K562 (cell line): ENCODE data around the gene PSMC3IP. TPM values are rescaled to one million over a fixed set of nuclear protein-coding genes. Genes with fewer than 3 reads are reported as not detected.
A peak's percentile ranks its signal among the peaks of the same experiment; 100 is the strongest.

Experiments used
- ARNT ChIP-seq, 2 experiments: fragments of 450-650 bp; IDR thresholded peaks; 2 replicates each; pipeline ENCODE4 v1.6.1; 2016; ENCODE audit warnings: mild to moderate bottlenecking in 1 of 2
- COPS2 ChIP-seq: fragments of 450-650 bp; conservative IDR thresholded peaks from 2 replicates; pipeline ENCODE4 v1.6.1; 2016; ENCODE audit warnings: mild to moderate bottlenecking, moderate library complexity
- ELF1 ChIP-seq: fragments of 200-800 bp; sonication (Bioruptor generic); IDR thresholded peaks from 2 replicates; pipeline ENCODE4 v1.6.1; 2016; ENCODE audit warnings: missing genetic modification characterization, missing compliant biosample characterization
- EP400 ChIP-seq: fragments of 450-650 bp; IDR thresholded peaks from 2 replicates; pipeline ENCODE4 v1.6.1; 2017; ENCODE audit warnings: antibody characterized with exemption, mild to moderate bottlenecking, moderate library complexity
- HLTF ChIP-seq: fragments of 450-650 bp; IDR thresholded peaks from 2 replicates; pipeline ENCODE4 v1.6.1; 2016
- NR2F6 ChIP-seq: fragments of 450-650 bp; formaldehyde crosslinking; IDR thresholded peaks from 2 replicates; pipeline ENCODE4 v1.4.0; 2020; ENCODE audit warnings: mild to moderate bottlenecking
- PTRF ChIP-seq: fragments of 450-650 bp; IDR thresholded peaks from 2 replicates; pipeline ENCODE4 v1.6.1; 2016; ENCODE audit warnings: mild to moderate bottlenecking, missing genetic modification characterization, missing compliant biosample characterization
- RFX5 ChIP-seq: IDR thresholded peaks from 2 replicates; pipeline ENCODE4 v1.6.1; 2011; ENCODE audit warnings: low read depth, mild to moderate bottlenecking, improper control_type of control experiment, low read length
- SREBF1 ChIP-seq: fragments of 150-350 bp; IDR thresholded peaks from 2 replicates; pipeline ENCODE4 v1.6.1; 2014; ENCODE audit warnings: antibody characterized with exemption, low read depth, low read length, borderline replicate concordance
- TSC22D4 ChIP-seq: fragments of 450-650 bp; IDR thresholded peaks from 2 replicates; pipeline ENCODE4 v1.6.1; 2016; ENCODE audit warnings: missing genetic modification characterization, missing biosample characterization, control low read depth
- ZKSCAN1 ChIP-seq: fragments of 150-350 bp; IDR thresholded peaks from 2 replicates; pipeline ENCODE4 v1.6.1; 2016; ENCODE audit warnings: low read depth, low read length
- ZNF184 ChIP-seq: sonication (generic); formaldehyde crosslinking; IDR thresholded peaks from 2 replicates; pipeline ENCODE4 v1.5.0; 2020; ENCODE audit warnings: missing genetic modification reagents
- ZNF76 ChIP-seq: fragments of 250-450 bp; sonication (Bioruptor Pico); IDR thresholded peaks from 2 replicates; pipeline ENCODE4 v1.4.0; 2020; ENCODE audit warnings: mild to moderate bottlenecking, moderate library complexity, borderline replicate concordance
- polyA plus RNA-seq, 8 experiments: library from polyadenylated mRNA; depleted of rRNA in 4 of 8; stranded (reverse) in 5 of 8; unstranded in 3 of 8; fragments of >200 nt; fragmentation: Nextera tagmentation in 2 of 8; fragmentation: Illumina TruSeq in 1 of 8; extraction: Ambion mirVana in 2 of 8; extraction: Trizol in 1 of 8; gene quantifications; 2 replicates each; pipeline versions ENCODE4 v1.2.1 to v1.2.3, GENCODE V29; 2011 to 2014; ENCODE audit warnings: inconsistent platforms in 1 of 8, missing spikeins in 1 of 8
- total RNA-seq, 7 experiments: library from RNA; depleted of rRNA in 6 of 7; stranded (reverse); fragments of >200 nt in 6 of 7; fragmentation: Illumina TruSeq in 2 of 7; extraction: Trizol in 2 of 7; gene quantifications; 2 replicates each; pipeline versions ENCODE4 v1.2.1 to v1.2.3, GENCODE V29; 2011 to 2021; ENCODE audit warnings: low replicate concordance in 1 of 7
- TF ChIP-seq, protein P1 (sequence below): fragments of 450-650 bp; formaldehyde crosslinking; IDR thresholded peaks from 2 replicates; pipeline ENCODE4 v1.4.0; 2020; ENCODE audit warnings: mild to moderate bottlenecking
- TF ChIP-seq, protein P2 (sequence below): fragments of 250-450 bp; sonication (Bioruptor Pico); IDR thresholded peaks from 2 replicates; pipeline ENCODE4 v1.5.0; 2021
- TF ChIP-seq, protein P3 (sequence below): fragments of 250-450 bp; sonication (Bioruptor Pico); IDR thresholded peaks from 2 replicates; pipeline ENCODE4 v1.5.0; 2022; ENCODE audit warnings: mild to moderate bottlenecking
- TF ChIP-seq, protein P4 (sequence below): sonication (generic); formaldehyde crosslinking; IDR thresholded peaks from 2 replicates; pipeline ENCODE4 v1.8.1; 2023; ENCODE audit warnings: mild to moderate bottlenecking, missing genetic modification reagents
- TF ChIP-seq, protein P5 (sequence below): IDR thresholded peaks from 2 replicates; pipeline ENCODE4 v1.6.1; 2016; ENCODE audit warnings: missing genetic modification characterization, missing compliant biosample characterization

PSMC3IP gene
- total and polyA plus RNA-seq, 9 of the 15 experiments (the other 6 are each of a cell fraction or from before 2014, with no cell fraction given), result 13.8 to 65.6 (median 32.8) TPM

DNA sequence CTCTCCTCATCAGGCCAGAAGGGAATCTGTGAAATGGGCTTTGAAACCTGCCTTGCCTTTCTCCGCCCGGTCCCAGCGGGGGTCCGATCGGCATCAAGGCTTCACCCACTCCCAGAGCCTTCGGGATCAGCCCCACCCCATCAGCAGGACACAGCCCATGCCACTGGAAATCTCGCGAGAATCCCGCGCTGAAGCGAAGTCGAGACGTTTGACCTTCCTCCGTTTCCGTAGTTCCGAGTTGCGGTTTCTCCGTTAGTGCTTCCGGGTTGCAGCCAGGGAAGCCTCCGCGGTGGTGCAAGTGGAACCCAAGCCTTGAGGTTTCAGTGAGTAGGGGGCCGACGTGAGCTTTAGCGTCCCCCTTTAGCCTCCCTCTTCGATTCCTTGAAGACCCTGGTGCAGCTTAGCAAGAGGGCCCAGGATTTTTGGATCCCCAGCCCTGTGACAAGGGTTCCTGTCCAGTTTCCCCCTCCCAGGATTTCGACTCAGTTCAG is 15.6 kb downstream of the PSMC3IP start, which contains the start of gene COASY (continued):
- TF ChIP-seq, protein P1, sequence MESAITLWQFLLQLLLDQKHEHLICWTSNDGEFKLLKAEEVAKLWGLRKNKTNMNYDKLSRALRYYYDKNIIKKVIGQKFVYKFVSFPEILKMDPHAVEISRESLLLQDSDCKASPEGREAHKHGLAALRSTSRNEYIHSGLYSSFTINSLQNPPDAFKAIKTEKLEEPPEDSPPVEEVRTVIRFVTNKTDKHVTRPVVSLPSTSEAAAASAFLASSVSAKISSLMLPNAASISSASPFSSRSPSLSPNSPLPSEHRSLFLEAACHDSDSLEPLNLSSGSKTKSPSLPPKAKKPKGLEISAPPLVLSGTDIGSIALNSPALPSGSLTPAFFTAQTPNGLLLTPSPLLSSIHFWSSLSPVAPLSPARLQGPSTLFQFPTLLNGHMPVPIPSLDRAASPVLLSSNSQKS, result no peak
- TF ChIP-seq ARNT (IDR thresholded peaks at IDR 0.05) (no peak), ZKSCAN1 (no peak; the same call in 1 of the 2 replicates), NR2F6 (no peak), ZNF76 (CRISPR knock-in tag) (no peak), ELF1 (tag) (peak; percentile 97), COPS2 (no peak), ZNF184 (CRISPR knock-in tag) (no peak), EP400 (peak; percentile 81), RFX5 (no peak), PTRF (tag) (no peak), HLTF (no peak), SREBF1 (no peak), TSC22D4 (tag) (no peak)
- TF ChIP-seq, protein P2, sequence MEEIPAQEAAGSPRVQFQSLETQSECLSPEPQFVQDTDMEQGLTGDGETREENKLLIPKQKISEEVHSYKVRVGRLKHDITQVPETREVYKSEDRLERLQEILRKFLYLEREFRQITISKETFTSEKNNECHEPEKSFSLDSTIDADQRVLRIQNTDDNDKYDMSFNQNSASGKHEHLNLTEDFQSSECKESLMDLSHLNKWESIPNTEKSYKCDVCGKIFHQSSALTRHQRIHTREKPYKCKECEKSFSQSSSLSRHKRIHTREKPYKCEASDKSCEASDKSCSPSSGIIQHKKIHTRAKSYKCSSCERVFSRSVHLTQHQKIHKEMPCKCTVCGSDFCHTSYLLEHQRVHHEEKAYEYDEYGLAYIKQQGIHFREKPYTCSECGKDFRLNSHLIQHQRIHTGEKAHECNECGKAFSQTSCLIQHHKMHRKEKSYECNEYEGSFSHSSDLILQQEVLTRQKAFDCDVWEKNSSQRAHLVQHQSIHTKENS (CRISPR knock-in tag), result no peak
- TF ChIP-seq, protein P3, sequence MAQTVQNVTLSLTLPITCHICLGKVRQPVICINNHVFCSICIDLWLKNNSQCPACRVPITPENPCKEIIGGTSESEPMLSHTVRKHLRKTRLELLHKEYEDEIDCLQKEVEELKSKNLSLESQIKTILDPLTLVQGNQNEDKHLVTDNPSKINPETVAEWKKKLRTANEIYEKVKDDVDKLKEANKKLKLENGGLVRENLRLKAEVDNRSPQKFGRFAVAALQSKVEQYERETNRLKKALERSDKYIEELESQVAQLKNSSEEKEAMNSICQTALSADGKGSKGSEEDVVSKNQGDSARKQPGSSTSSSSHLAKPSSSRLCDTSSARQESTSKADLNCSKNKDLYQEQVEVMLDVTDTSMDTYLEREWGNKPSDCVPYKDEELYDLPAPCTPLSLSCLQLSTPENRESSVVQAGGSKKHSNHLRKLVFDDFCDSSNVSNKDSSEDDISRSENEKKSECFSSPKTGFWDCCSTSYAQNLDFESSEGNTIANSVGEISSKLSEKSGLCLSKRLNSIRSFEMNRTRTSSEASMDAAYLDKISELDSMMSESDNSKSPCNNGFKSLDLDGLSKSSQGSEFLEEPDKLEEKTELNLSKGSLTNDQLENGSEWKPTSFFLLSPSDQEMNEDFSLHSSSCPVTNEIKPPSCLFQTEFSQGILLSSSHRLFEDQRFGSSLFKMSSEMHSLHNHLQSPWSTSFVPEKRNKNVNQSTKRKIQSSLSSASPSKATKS (CRISPR knock-in tag), result no peak
- TF ChIP-seq, protein P4, sequence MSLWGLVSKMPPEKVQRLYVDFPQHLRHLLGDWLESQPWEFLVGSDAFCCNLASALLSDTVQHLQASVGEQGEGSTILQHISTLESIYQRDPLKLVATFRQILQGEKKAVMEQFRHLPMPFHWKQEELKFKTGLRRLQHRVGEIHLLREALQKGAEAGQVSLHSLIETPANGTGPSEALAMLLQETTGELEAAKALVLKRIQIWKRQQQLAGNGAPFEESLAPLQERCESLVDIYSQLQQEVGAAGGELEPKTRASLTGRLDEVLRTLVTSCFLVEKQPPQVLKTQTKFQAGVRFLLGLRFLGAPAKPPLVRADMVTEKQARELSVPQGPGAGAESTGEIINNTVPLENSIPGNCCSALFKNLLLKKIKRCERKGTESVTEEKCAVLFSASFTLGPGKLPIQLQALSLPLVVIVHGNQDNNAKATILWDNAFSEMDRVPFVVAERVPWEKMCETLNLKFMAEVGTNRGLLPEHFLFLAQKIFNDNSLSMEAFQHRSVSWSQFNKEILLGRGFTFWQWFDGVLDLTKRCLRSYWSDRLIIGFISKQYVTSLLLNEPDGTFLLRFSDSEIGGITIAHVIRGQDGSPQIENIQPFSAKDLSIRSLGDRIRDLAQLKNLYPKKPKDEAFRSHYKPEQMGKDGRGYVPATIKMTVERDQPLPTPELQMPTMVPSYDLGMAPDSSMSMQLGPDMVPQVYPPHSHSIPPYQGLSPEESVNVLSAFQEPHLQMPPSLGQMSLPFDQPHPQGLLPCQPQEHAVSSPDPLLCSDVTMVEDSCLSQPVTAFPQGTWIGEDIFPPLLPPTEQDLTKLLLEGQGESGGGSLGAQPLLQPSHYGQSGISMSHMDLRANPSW (CRISPR knock-in tag), result no peak
- TF ChIP-seq, protein P5, sequence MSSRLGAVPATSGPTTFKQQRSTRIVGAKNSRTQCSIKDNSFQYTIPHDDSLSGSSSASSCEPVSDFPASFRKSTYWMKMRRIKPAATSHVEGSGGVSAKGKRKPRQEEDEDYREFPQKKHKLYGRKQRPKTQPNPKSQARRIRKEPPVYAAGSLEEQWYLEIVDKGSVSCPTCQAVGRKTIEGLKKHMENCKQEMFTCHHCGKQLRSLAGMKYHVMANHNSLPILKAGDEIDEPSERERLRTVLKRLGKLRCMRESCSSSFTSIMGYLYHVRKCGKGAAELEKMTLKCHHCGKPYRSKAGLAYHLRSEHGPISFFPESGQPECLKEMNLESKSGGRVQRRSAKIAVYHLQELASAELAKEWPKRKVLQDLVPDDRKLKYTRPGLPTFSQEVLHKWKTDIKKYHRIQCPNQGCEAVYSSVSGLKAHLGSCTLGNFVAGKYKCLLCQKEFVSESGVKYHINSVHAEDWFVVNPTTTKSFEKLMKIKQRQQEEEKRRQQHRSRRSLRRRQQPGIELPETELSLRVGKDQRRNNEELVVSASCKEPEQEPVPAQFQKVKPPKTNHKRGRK (tag), result no peak
